Raji (cell line): ENCODE measurements around the gene ZNF534.

Experiments used
- POLR2A ChIP-seq: IDR thresholded peaks from 2 replicates; pipeline ENCODE4 v1.6.1; 2011; ENCODE audit warnings: low read depth, low read length, control low read depth; ENCODE audit not compliant: insufficient read depth

The ZNF534 gene

GRCh38 chr19:52428937-52429336 lies at the start of gene ZNF534:
ZNF534 (plus strand) TSS chr19:52429148; CDS start chr19:52431475, 2,327 bp downstream.
- no peak for TF ChIP-seq POLR2A

- no peak for TF ChIP-seq POLR2A
Observed at GRCh38 chr19:52391135-52391534, 37.8 kb upstream of the ZNF534 start.

DNA sequence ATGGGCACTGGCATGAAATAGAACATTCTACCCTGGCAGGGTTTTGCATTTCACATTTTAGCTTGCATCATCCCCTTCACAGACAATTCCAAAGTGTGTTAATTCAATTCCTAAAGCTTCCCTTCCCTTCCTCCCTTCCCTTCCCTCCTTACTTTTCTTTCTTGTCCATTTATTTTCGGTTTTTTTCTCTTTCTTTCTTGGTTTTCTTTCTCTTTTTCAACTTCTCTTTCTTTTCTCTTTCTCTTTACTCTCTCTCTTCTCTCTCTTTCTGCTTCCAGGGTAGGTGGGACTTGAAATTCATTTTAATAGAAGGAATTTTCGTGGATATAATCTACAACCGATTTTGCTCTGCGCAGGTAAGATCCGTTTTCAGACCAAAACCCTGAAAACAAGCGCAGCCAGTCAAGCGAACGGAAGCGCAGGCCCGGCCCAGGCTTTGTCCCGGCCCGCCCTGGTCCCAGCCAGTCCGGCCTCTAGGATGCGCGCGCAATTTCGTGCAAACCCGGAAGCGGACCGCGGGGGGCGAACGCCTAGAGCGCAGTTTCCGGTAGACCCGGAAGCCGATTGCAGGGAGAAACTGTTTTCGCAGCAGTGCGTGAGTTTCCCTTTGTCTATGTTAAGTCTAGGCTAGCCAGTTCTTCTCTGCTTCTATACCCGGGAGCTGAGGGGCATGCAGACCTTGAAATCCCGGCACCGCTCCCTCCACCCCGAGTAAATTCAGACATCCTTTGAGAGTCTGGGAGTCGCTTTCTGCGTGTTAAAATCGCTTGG lies 31.5 kb upstream of the ZNF534 start, which contains the start of gene ZNF528:
ZNF528 (plus strand) TSS at position 540 of the 771 bp plus-strand sequence. CDS start 4,165 bp downstream, outside the sequence.
- TF ChIP-seq POLR2A: no peak

- TF ChIP-seq POLR2A: no peak
Observed at GRCh38 chr19:52398081-52398441, 30.9 kb upstream of the ZNF534 start.

GRCh38 chr19:52410276-52410675 lies 18.7 kb upstream of the ZNF534 start:
- no peak for TF ChIP-seq POLR2A

DNA sequence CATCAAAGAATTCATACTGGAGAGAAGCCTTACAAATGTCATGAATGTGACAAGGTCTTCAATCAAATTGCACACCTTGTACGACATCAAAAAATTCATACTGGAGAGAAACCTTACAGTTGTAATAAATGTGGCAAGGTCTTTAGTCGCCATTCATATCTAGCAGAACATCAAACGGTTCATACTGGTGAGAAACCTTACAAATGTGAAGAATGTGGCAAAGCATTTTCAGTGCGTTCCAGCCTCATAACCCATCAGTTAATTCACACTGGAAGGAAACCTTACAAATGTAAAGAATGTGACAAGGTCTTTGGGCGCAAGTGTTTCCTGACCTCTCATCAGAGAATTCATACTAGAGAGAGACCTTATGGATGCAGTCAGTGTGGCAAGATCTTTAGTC lies 13.2 kb upstream of the ZNF534 start:
- TF ChIP-seq POLR2A: no peak

- TF ChIP-seq POLR2A: no peak
Observed at GRCh38 chr19:52442179-52442578, 13.2 kb downstream of the ZNF534 start.

- TF ChIP-seq POLR2A: no peak
Observed at GRCh38 chr19:52444506-52444905, 15.6 kb downstream of the ZNF534 start.

GRCh38 chr19:52451241-52451640 lies 22.3 kb downstream of the ZNF534 start:
- no peak for TF ChIP-seq POLR2A

- no peak for TF ChIP-seq POLR2A
Observed at GRCh38 chr19:52453324-52454094, 24.6 kb downstream of the ZNF534 start, which contains the start of gene ZNF578. ZNF578 (plus strand) TSS chr19:52453553; CDS start chr19:52501846, 48,293 bp downstream.

DNA sequence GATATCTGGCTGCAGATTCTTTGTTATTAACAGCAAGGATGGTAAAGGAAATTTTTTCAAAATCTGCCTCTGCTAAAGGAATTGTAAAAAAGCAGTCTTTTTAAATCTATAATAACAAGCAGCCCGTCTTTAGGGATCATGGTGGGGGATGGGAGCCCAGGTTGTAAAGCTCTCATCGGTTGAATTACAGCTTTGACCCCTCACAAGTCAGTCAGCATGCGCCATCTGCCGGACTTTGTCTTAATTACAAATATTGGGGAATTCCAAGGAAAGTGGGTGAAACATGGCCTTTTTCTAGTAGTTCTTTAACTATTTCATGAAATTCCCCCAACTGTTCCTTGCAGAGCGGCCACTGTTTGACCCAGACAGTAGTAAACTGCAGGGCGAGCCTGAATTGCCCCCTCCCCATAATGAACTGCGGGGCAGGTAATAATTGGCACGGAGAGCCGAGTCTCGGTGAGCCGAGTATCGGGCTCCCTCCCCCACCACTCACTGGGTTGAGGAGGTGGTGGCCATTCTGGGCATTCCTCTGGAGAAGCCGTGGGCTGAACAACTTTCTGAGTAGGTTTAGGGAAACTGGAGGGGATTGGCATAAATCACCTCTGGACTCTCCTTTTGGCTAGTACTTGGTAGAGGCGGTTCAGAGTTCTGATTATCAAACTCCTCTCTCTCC lies 36.0 kb downstream of the ZNF534 start:
- no peak for TF ChIP-seq POLR2A

GRCh38 chr19:52473655-52474350 lies 44.9 kb downstream of the ZNF534 start:
- no peak for TF ChIP-seq POLR2A

DNA sequence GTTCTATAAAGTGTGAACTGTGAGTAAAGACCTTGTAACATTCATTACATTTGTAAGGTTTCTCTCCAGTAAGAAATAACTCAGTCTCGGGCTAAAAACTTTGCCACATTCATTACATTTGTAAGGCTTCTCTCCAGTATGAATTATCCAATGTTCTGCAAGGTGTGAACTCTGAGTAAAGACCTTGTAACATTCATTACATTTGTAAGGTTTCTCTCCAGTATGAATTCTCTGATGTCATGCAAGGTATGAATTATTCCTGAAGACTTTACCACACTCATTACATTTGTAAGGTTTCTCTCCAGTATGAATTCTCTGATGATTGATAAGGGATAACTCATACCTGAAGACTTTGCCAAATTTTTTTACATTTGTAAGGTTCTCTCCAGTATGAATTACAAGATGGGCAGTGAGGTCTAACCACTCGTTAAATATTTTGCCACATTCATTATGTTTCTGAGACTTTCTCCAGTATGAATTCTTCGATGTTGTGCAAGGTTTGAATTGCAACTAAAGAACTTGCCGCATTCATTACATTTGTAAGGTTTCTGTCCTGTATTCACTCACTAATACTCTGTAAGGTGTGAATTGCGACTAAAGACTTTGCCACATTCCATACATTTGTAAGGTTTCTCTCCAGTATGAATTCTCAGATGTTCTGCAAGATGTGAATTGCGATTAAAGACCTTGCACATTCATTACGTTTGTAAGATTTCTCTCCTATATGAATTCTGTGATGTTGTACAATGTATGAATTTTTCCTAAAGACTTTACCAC lies 45.6 kb downstream of the ZNF534 start:
- TF ChIP-seq POLR2A: no peak

GRCh38 chr19:52492201-52492993 lies 63.4 kb downstream of the ZNF534 start:
- TF ChIP-seq POLR2A: no peak

DNA sequence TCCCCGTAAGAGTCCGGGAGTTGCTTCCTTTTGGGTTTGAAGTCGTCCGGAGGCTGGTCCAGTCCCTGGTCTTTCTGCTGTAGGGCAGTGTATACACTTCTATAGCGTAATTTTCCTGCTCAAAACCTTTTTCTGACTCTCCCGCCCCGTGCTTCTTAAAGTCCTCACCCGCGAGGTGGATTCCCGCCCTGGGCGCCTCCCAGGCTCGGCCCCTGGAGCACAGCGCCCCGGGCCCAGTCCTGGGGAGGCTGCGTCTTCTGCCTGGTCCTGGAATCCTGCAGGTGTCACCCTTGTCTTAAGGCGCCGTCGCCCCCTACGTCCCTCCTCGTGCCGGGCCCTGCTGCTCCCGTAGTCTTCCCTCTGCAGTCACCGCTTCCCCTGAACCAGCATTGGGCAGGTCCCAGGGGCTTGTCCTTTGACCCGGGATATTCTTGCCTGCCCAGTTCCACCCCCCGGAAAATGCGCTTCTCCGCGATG lies 64.1 kb downstream of the ZNF534 start:
- no peak for TF ChIP-seq POLR2A
